Stimulated activated CD4-positive, alpha-beta T cell treated with anti-CD3 and anti-CD28 coated beads, Interleukin-2, amount 100 ng/mL, for 24 hours (primary cell): Measurements from ENCODE around the gene SULT1A2.
"Not testable (repeated sequence)": the region's sequence is repeated elsewhere in the genome, so short reads cannot be mapped to it uniquely, and the experiment has no call there.

Experiments used
- DNase-seq, 2 donors: peaks; one replicate each; pipeline ENCODE4 v3.0.0-alpha.2; 2020

Gene SULT1A2

GRCh38 chr16:28589930-28590329 lies 6.9 kb downstream of the SULT1A2 start:
- no peak for DNase-seq

GRCh38 chr16:28589069-28589468 lies 7.8 kb downstream of the SULT1A2 start:
- DNase-seq = no peak

- DNase-seq = no peak
These were observed 9.5 kb downstream of the SULT1A2 start for GRCh38 chr16:28587386-28587785.

- no peak for DNase-seq
These were observed 10.4 kb downstream of the SULT1A2 start for GRCh38 chr16:28586466-28586865.

- no peak for DNase-seq
These were observed 11.2 kb downstream of the SULT1A2 start for GRCh38 chr16:28585674-28586073.

- DNase-seq = no peak
These were observed 16.0 kb downstream of the SULT1A2 start for GRCh38 chr16:28580726-28581315.

GRCh38 chr16:28575446-28576109 lies 21.3 kb downstream of the SULT1A2 start:
- DNase-seq = no peak

GRCh38 chr16:28574925-28575324 lies 21.9 kb downstream of the SULT1A2 start:
- DNase-seq = no peak

GRCh38 chr16:28573738-28574718 lies 22.8 kb downstream of the SULT1A2 start:
- DNase-seq = no peak

- DNase-seq = no peak
These were observed 23.9 kb downstream of the SULT1A2 start for GRCh38 chr16:28572696-28573510.

- DNase-seq = no peak
These were observed 26.7 kb downstream of the SULT1A2 start for GRCh38 chr16:28569968-28570752.

GRCh38 chr16:28569021-28569420 lies 27.8 kb downstream of the SULT1A2 start:
- DNase-seq = no peak

- no peak for DNase-seq
These were observed 29.6 kb downstream of the SULT1A2 start for GRCh38 chr16:28567292-28567691.

GRCh38 chr16:28566233-28566925 lies 30.5 kb downstream of the SULT1A2 start:
- not testable (repeated sequence) for DNase-seq

- no peak for DNase-seq
These were observed 33.6 kb downstream of the SULT1A2 start for GRCh38 chr16:28563218-28563617.

GRCh38 chr16:28562199-28562598 lies 34.7 kb downstream of the SULT1A2 start:
- DNase-seq = no peak

- no peak for DNase-seq
These were observed 35.2 kb downstream of the SULT1A2 start for GRCh38 chr16:28561557-28562187.

- DNase-seq = no peak
These were observed 38.4 kb downstream of the SULT1A2 start for GRCh38 chr16:28558456-28558855.

- no peak for DNase-seq
These were observed 39.9 kb downstream of the SULT1A2 start for GRCh38 chr16:28556914-28557320.

- no peak for DNase-seq
These were observed 41.3 kb downstream of the SULT1A2 start for GRCh38 chr16:28555561-28555960.
